PC-3 (cell line): ENCODE measurements around the gene CDK5RAP2. TPM values are rescaled to one million over a fixed set of nuclear protein-coding genes. Genes with fewer than 3 reads are reported as not detected.

ENCODE experiments used
- ATAC-seq: fragments of 200-7000 bp; cut with Tn5 transposase; 2 replicates; pipeline ENCODE4 v1.9.1; 2020; ENCODE audit warnings: mild to moderate bottlenecking, moderate library complexity
- BruUV-seq: library from RNA; stranded (reverse); fragments of 400-500 nt; replicated peaks from 2 replicates; lab custom pipeline; 2021; lab: Mats Ljungman, UMichigan
- CTCF ChIA-PET: fragments of 300-600 bp; sonication (Branson Sonifier 250); formaldehyde crosslinking; loops from one replicate; lab custom pipeline; 2022; ENCODE audit warnings: antibody characterized with exemption; lab: Charles Lee
- POLR2A ChIA-PET: fragments of 300-600 bp; sonication (Branson Sonifier 250); formaldehyde crosslinking; loops from one replicate; lab custom pipeline; 2022; ENCODE audit warnings: antibody characterized with exemption; ENCODE audit not compliant: unreplicated experiment; lab: Charles Lee
- DNase-seq: peaks from one replicate; pipeline ENCODE4 v3.0.0-alpha.2; 2015
- H2AFZ ChIP-seq: fragments of 300-600 bp; sonication (generic); 2 replicates; pipeline ENCODE4 v1.6.0; 2016; ENCODE audit warnings: antibody characterized with exemption, low read length
- H3F3A ChIP-seq: fragments of 300-600 bp; sonication (generic); one replicate; pipeline ENCODE4 v1.6.0; 2017; ENCODE audit warnings: antibody characterized with exemption, low read length, control low read depth, mild to moderate bottlenecking; ENCODE audit not compliant: unreplicated experiment
- H3K27ac ChIP-seq: fragments of 300-600 bp; sonication (generic); 2 replicates; pipeline ENCODE4 v1.5.1; 2016; ENCODE audit warnings: mild to moderate bottlenecking, low read length
- H3K27me3 ChIP-seq: fragments of 300-600 bp; sonication (generic); 2 replicates; pipeline ENCODE4 v1.6.1; 2016; ENCODE audit warnings: low read length, mixed read lengths
- H3K36me3 ChIP-seq: fragments of 300-600 bp; sonication (generic); 2 replicates; pipeline ENCODE4 v1.6.1; 2016; ENCODE audit warnings: low read depth, mixed run types, low read length, mixed read lengths
- H3K4me1 ChIP-seq: fragments of 300-600 bp; sonication (generic); 2 replicates; pipeline ENCODE4 v1.5.1; 2016; ENCODE audit warnings: low read length; ENCODE audit not compliant: insufficient read depth
- H3K4me2 ChIP-seq: fragments of 300-600 bp; sonication (generic); 2 replicates; pipeline ENCODE4 v1.6.0; 2016; ENCODE audit warnings: low read length
- H3K4me3 ChIP-seq: fragments of 300-600 bp; sonication (generic); 2 replicates; pipeline ENCODE4 v1.5.1; 2016; ENCODE audit warnings: mild to moderate bottlenecking, low read length, mixed read lengths
- H3K79me2 ChIP-seq: fragments of 300-600 bp; sonication (generic); 2 replicates; pipeline ENCODE4 v1.6.1; 2017; ENCODE audit warnings: low read length, mixed read lengths
- H3K9ac ChIP-seq: fragments of 300-600 bp; sonication (generic); 2 replicates; pipeline ENCODE4 v1.6.0; 2016; ENCODE audit warnings: mild to moderate bottlenecking, low read length
- H3K9me2 ChIP-seq: fragments of 300-600 bp; sonication (generic); replicated peaks from 2 replicates; pipeline ENCODE4 v1.6.1; 2016; ENCODE audit warnings: mixed run types, low read length, mixed read lengths
- H3K9me3 ChIP-seq: fragments of 300-600 bp; sonication (generic); 2 replicates; pipeline ENCODE4 v1.6.1; 2016; ENCODE audit warnings: low read length, mixed read lengths
- H4K20me1 ChIP-seq: fragments of 300-600 bp; sonication (generic); 2 replicates; pipeline ENCODE4 v1.6.1; 2016; ENCODE audit warnings: low read length, mixed read lengths
- CTCF ChIP-seq: fragments of 300-600 bp; sonication (generic); conservative IDR thresholded peaks from 2 replicates; pipeline ENCODE4 v1.5.1; 2017; ENCODE audit warnings: antibody characterized with exemption, low read depth, mild to moderate bottlenecking, low read length
- EZH2 ChIP-seq: fragments of 300-600 bp; sonication (generic); IDR thresholded peaks from one replicate; pipeline ENCODE4 v1.6.1; 2017; ENCODE audit warnings: antibody characterized with exemption, mild to moderate bottlenecking, low read length; ENCODE audit not compliant: unreplicated experiment
- EZH2phosphoT487 ChIP-seq: fragments of 300-600 bp; sonication (generic); IDR thresholded peaks from 2 replicates; pipeline ENCODE4 v1.6.1; 2018; ENCODE audit warnings: mild to moderate bottlenecking, antibody characterized with exemption, low read length, borderline replicate concordance
- intact Hi-C: fragments of 100-400 bp; cut with micrococcal nuclease; formaldehyde crosslinking; loops from 2 replicates; pipeline ENCODE4 v1.9.0; 2023
- total RNA-seq: library from RNA; depleted of rRNA; stranded (reverse); fragments of >200 nt; gene quantifications from 2 replicates; pipeline ENCODE4 v1.2.3, GENCODE V29; 2014

The CDK5RAP2 gene
- total RNA-seq, 1 experiment from 2014 or later, result 37.4 TPM

GRCh38 chr9:120619751-120620655 lies 40.0 kb upstream of the CDK5RAP2 start:
- no peak overlapping the region for H3K4me3 ChIP-seq
- H3K4me1 ChIP-seq, result peaks cover 11% of the 10 kb centered on the region
- no peaks in the 10 kb centered on the region for H3K9me3 ChIP-seq
- no peak overlapping the region for H2AFZ ChIP-seq
- DNase-seq, result peak; percentile 75
- ChIA-PET POLR2A (no interaction called here), CTCF (interaction anchor here (0.6 to 1.0 kb wide), 6 partner anchors 8 to 121 kb away, joined by 3 to 6 read pairs (median 4); no protein-coding TSS in a partner anchor)
- H3K79me2 ChIP-seq, result no peaks in the 10 kb centered on the region
- peak; percentile 94 for ATAC-seq
- H3K27me3 ChIP-seq, result no peaks in the 10 kb centered on the region
- no TSS peak for BruUV-seq
- intact Hi-C loops, result loop anchor here (1.0 to 10.0 kb wide), 6 partner anchors 93 to 455 kb away; partner anchors contain the start of genes CNTRL and PSMD5
- TF ChIP-seq EZH2 (no peak), CTCF (peak; percentile 87), EZH2phosphoT487 (no peak)
- H3F3A ChIP-seq, result no peaks in the 10 kb centered on the region
- no peak overlapping the region for H3K9ac ChIP-seq
- no peaks in the 10 kb centered on the region; the same call in 1 of the 2 replicates for H3K36me3 ChIP-seq
- no peak overlapping the region for H3K27ac ChIP-seq
- H3K9me2 ChIP-seq, result no peaks in the 10 kb centered on the region
- H3K4me2 ChIP-seq, result peak overlapping the region; percentile 59
- H4K20me1 ChIP-seq, result no peaks in the 10 kb centered on the region

GRCh38 chr9:120616966-120617935 lies 37.3 kb upstream of the CDK5RAP2 start:
- no peaks in the 10 kb centered on the region for H3F3A ChIP-seq
- H3K9me3 ChIP-seq, result no peaks in the 10 kb centered on the region
- H4K20me1 ChIP-seq, result no peaks in the 10 kb centered on the region
- no peak overlapping the region for H3K27ac ChIP-seq
- H3K79me2 ChIP-seq, result no peaks in the 10 kb centered on the region
- H3K27me3 ChIP-seq, result no peaks in the 10 kb centered on the region
- no peak overlapping the region for H3K4me2 ChIP-seq
- H2AFZ ChIP-seq, result no peak overlapping the region
- no peaks in the 10 kb centered on the region; the same call in 1 of the 2 replicates for H3K36me3 ChIP-seq
- TF ChIP-seq CTCF, result no peak
- TF ChIP-seq EZH2, result no peak
- TF ChIP-seq EZH2phosphoT487, result no peak
- no peaks in the 10 kb centered on the region for H3K9me2 ChIP-seq
- intact Hi-C loops, result loop anchor here (10.0 kb wide), 2 partner anchors 318 to 458 kb away; partner anchors contain the start of gene CNTRL
- no peak for ATAC-seq
- peaks cover 11% of the 10 kb centered on the region for H3K4me1 ChIP-seq
- no peak overlapping the region for H3K4me3 ChIP-seq
- BruUV-seq, result no TSS peak
- no peak for DNase-seq
- ChIA-PET POLR2A (no interaction called here), CTCF (no interaction called here)
- H3K9ac ChIP-seq, result no peak overlapping the region
